Occipital lobe (tissue), 2 donors: ENCODE results near the gene NXPH3. TPM values are rescaled to one million over a fixed set of nuclear protein-coding genes. Genes with fewer than 3 reads are reported as not detected.

Experiments used
- DNase-seq: peaks from one replicate; lab custom pipeline; 2025; lab: John Stamatoyannopoulos, UW
- total RNA-seq: library from RNA; depleted of rRNA; stranded (reverse); fragments of >200 nt; gene quantifications from one replicate; pipeline ENCODE4 v1.2.3, GENCODE V29; 2014

NXPH3 gene
- total RNA-seq, 1 donor from 2014 or later: 17.9 TPM

GRCh38 chr17:49590874-49591273, 15.2 kb downstream of the NXPH3 start:
- no peak for DNase-seq

DNA sequence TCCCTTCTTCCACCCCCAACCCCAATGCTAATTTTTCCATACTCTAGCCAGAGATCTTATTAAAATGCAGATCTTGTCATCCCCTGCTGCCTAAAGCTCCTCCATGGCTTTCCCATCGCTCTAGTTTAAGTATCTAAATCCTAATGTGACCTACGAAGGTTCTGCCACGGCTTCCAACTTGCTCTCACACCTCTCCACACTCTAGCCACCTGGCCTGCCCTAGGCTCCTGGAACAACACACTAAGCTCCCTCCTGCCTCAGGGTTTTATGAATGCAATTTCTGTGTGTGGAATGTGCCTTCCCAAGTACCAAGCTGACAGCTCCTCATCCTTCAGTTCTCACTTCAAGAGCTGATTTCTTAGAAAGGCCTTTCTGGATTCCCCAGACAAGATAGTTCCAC, 16.6 kb downstream of the NXPH3 start:
- no peak for DNase-seq

DNA sequence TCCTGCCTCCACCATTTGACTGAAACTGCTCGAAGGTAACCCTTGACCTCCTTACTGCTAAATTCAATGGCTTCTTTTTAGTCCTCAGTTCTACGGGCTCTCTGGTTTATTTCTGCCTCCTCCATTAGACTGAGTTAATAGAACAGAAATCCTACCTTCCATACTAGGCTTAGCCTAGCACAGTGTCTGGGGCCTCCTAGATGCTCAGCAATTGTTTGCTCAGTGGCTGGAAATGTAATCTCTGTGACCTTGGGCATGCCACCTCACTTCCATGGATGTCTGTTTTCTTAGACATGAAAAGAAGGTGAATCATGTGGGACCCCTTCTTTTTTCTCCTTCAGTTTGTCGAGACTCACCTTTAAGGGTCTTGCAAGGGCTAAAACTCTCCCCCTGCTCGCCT, 19.7 kb downstream of the NXPH3 start:
- DNase-seq: no peak

GRCh38 chr17:49595980-49596379, 20.3 kb downstream of the NXPH3 start:
- no peak for DNase-seq

DNA sequence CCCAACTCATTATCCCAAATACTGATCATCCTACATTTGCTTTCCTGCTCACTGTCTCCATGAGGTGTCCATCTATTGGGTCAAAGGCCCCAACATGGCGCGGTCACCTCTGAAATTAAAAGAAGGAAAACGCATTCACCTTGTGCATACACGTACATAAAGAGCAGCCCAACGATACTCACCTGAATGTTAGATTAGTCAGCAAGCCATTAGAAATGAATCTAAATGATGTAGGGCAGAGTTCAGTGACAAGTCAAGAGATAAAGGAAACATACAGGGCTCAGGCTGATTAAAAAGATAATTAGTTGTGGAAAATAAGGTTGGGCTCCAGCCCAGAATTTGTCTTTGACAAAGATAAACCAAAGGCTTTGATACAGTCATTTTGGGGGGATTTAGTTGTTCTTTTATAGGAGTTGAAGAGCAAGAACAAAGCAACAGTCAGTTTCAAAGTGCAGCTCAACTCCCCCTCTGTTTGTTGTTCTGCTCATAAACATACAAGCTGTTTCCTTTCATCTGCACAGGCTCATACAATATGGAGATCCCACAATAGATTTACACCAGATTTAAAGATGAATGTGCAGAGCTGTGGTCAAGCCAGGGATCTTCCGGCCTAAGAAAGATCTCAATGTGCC, 21.1 kb downstream of the NXPH3 start:
- no peak for DNase-seq

GRCh38 chr17:49597436-49597835, 21.8 kb downstream of the NXPH3 start:
- no peak for DNase-seq

- DNase-seq: no peak
These were observed 22.4 kb downstream of the NXPH3 start for GRCh38 chr17:49597928-49598655.

- DNase-seq: no peak
These were observed 23.2 kb downstream of the NXPH3 start for GRCh38 chr17:49598918-49599317.

DNA sequence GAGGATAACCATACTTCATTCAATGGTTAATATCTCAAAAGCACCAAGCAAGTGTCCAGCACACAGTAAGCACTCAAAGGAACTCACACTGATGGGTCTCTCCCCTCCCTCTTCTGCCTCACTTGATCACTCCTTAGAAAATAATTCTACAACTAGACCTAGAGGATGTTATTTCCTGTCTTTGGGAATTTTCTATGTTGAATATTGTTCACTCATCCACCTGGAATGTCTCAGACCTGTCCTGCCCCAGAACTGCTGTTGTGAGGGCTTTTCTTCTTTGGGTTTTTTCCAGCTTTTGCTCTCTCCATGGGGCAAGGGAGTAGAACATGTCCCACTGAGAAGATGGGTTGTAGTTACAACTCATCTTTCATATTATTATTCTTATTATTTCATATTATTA, 25.3 kb downstream of the NXPH3 start:
- no peak for DNase-seq

DNA sequence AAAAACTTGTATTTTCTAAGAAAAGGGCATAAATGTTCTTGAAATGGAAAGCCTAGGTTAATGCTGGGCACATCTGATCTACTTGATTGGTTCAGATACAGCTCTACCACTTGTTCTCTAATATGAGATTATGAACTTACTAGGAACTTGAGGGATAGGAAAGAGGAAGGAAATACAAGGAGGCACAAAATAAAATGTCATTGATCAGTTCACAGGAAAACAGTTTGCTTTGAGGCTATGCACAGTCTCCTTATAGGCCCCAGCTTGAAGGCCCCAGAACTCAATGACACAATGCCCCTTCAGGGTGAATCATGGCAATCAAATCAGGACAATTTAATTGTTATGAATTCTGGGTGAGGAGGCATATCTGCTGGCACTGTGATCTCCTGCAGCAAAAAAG, 27.1 kb downstream of the NXPH3 start:
- DNase-seq: no peak

- DNase-seq: no peak
These were observed 27.6 kb downstream of the NXPH3 start for GRCh38 chr17:49603238-49603637.

DNA sequence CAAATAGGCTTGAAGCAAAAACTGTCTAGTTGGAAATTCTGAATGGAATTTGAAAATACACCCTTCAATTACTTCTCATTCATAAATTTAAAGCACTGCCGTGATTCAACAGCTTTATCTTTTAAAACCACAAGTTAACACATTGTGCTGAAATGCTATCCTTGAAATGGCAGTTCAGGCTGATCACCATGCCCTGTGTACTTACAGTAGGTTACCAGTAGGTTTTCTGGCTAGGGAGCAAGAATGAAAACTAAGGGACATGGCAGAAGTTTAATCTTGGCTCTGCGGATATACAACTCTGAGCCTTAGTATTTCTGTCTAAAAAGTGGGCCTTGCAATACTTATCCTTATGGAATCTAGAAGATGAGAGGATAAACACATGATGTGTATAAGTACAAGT, 28.0 kb downstream of the NXPH3 start:
- no peak for DNase-seq

DNA sequence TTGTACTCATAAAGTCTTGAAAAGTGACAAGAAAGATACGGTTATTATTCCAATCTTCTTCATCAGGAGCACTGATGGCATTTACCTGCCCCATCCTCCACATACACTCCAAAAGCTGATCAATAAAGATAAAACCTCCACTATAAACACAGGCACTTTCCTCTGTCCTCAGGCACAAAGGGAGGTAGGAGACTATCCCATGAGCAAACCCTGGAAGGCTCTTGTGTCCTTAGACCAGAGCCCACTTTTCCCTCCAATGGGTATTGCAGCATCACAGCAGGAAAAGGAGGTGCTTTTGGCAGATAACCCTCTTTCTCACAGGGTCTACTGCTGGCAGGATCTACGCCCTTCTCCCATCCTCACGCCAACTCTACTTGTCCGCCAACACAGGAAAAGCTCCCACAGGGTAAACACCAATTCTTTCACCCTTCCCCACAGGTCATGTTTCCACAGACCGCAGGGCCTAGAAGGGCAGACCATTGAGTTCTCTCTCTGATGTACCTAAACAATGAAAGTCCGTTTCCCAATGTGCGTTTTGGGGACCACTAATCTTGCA, 28.7 kb downstream of the NXPH3 start:
- no peak for DNase-seq

- DNase-seq: no peak
These were observed 35.4 kb downstream of the NXPH3 start for GRCh38 chr17:49610883-49611584.

- DNase-seq: no peak
These were observed 37.1 kb downstream of the NXPH3 start for GRCh38 chr17:49612726-49613125.

DNA sequence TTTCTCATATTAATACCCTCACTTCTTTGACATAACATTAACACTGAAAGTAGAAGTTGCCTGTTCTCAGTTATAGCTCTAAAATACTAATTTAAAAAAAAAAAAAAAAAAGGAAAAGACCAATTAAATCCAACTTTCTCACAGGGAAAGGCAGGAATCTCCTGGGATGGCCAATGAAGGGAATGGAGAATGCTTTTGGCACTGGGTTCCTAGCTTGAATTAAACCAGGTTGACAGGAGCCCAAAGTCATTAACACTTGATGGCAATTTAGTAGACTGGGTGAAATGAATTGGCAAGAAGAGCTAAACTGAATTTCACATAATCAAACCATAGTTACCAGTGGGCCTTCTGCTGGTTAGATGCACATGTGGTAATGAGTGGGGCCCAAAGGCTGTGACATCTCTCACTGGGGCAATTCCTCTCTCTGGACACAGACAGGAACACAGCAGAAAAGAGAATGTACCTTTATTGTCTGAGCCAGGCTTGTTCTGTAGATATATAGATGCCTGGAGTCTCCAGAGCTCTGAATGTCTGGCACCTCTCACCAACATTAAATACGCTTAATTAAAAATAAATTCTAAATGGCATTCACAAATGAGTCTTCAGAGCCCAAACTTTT, 37.6 kb downstream of the NXPH3 start:
- DNase-seq: no peak

- no peak for DNase-seq
These were observed 40.4 kb downstream of the NXPH3 start for GRCh38 chr17:49616086-49616485.

DNA sequence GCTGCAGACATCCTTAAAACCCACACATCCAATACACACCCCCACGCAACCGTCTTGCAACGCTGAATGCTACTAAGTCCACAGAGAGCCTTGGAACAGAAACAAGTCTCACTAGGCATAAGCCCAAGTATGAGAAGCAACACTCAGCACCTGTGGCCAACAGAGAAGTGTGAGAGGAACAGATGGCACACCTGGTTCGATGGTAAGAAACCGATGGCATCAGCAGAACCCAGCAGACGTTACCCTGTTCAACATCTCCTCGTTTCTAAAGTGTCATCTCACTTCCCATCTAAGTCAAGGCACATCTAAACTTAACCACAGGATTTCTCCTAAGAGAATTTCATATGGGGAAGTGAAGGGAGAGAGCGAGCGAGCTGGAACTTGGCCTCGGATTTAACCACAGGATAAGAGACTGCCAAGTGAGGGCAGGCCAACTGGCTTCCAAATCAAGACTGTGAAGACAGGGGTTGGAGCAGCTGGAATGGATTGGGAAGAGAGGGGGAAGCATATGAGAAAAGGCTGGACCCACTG, 41.0 kb downstream of the NXPH3 start:
- peak; percentile 54 for DNase-seq

DNA sequence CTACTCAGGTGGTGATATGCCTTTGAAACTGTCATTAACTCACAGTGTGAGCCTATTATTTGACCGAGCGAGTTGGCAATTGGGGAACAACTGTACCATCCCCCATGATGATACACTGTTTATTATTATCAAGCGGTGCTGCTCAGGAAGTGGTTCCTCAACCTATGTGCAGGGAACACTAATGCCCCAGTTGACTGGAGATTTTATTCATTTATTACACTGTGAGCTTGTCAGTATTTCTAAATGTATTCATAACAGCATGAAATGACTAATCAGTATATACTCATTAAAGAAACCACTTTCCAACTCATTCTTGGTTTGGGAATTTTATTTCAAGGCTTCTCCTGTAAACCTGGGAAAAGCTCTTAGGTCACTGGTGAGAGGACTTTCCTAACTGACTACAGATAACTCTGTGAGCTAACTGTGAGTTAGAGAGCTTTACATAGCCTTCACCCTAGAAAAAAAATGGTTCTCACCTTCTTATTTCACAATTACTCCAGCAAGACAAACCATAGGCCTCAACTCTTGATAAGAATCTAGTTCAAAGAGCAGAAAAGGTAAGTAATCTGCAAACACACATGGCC, 42.4 kb downstream of the NXPH3 start:
- no peak for DNase-seq

GRCh38 chr17:49621420-49621819, 45.7 kb downstream of the NXPH3 start:
- no peak for DNase-seq

- DNase-seq: no peak
These were observed 46.4 kb downstream of the NXPH3 start for GRCh38 chr17:49621946-49622529.
